ENCODE measurements around the gene NMT2.

Gene NMT2

DNA sequence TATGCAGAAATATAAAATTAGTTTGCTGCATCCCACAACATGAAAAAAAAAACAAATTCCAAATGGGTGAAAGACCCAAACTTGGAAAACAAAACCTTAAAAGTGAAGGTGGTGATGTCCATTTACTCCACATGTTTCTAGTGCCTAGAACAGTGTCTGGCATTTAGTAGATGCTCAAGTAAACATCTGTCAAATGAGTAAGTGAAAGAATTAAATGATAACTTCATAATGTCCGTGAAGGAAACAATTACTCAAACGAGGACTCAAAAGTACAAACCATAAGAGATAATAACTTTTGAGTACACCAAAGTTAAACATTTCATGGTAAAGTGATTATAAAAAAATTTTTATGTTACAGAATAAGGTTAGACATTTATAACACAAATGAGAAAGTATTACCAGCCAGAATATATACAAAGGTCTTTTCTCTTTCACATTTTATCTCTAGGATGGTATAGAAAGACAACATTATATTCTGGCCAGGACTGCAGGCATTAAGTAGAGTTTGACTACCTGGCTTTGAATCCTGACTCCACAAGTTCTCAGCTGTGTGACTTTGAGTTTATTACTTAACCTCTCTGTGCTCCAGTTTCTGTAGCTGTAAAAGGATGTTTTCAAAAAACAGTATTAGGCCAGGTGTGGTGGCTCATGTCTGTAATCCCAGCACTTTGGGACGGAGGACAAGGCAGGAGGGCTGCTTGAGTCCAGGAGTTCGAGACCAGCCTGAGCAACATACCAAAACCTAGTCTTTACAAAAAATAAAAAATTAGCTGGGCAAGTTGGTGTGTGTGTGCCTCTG is 20.7 kb downstream of the NMT2 start:
- Histone ChIP-seq H3K27ac (no peak overlapping the region), H3K4me3 (no peak overlapping the region), H3K9me3 (no peaks in the 10 kb centered on the region), H3K27me3 (no peaks in the 10 kb centered on the region), H4K20me1 (no peaks in the 10 kb centered on the region), H3K4me1 (peaks cover 32% of the 10 kb centered on the region), H3K36me3 (no peaks in the 10 kb centered on the region), H3K4me2 (no peak overlapping the region), H3K9ac (no peak overlapping the region)
- no peak for TF ChIP-seq Cebpa-rat (IDR thresholded peaks at IDR 0.05)

DNA sequence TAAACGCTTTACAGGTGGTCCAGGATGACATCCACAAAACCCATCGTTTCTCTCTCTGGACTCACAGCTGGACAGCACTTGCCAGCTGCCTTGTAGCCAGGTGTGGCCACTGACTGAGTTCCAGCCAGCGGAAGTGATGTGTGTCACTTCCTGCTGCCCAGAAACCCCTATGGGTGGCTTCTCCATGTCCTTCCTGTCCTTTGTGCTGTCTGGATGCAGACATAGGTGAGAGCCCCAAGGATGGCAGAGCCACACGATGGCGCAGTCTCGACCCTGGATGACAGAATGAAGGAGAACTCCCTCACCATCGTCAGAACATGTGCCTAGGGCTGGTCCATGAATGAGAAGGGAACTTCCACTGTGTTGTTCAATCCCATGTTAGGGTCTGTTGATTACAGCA is 22.1 kb downstream of the NMT2 start:
- Histone ChIP-seq H3K4me1 (peaks cover 46% of the 10 kb centered on the region), H3K4me2 (no peak overlapping the region), H4K20me1 (no peaks in the 10 kb centered on the region), H3K36me3 (no peaks in the 10 kb centered on the region), H3K9ac (no peak overlapping the region), H3K27me3 (no peaks in the 10 kb centered on the region), H3K27ac (no peak overlapping the region), H3K4me3 (no peak overlapping the region), H3K9me3 (no peaks in the 10 kb centered on the region)
- TF ChIP-seq Cebpa-rat (IDR thresholded peaks at IDR 0.05) = no peak

DNA sequence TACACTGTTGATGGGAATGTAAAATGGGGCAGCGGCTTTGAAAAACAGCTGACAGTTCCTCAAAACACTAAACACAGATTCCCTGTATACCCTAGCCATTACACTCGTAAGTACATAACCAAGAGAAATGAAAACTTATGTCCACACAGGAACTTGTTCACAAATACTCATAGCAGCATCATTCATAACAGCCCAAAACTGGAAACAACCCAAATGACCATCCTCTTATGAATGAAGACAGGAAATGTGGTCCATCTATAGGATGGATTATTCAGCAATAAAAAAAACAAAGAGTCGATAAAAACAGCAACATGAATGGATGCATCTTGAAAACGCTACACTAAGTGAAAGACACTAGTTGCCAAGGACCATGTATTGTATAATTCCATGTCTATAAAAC is 23.7 kb downstream of the NMT2 start:
- no peak overlapping the region for H3K27ac ChIP-seq
- H3K4me1 ChIP-seq = peaks cover 61% of the 10 kb centered on the region
- no peak overlapping the region for H3K9ac ChIP-seq
- no peaks in the 10 kb centered on the region for H3K27me3 ChIP-seq
- H3K4me2 ChIP-seq = no peak overlapping the region
- H4K20me1 ChIP-seq = no peaks in the 10 kb centered on the region
- no peak overlapping the region for H3K4me3 ChIP-seq
- no peak for TF ChIP-seq Cebpa-rat (IDR thresholded peaks at IDR 0.05)
- no peaks in the 10 kb centered on the region for H3K9me3 ChIP-seq
- no peaks in the 10 kb centered on the region for H3K36me3 ChIP-seq

DNA sequence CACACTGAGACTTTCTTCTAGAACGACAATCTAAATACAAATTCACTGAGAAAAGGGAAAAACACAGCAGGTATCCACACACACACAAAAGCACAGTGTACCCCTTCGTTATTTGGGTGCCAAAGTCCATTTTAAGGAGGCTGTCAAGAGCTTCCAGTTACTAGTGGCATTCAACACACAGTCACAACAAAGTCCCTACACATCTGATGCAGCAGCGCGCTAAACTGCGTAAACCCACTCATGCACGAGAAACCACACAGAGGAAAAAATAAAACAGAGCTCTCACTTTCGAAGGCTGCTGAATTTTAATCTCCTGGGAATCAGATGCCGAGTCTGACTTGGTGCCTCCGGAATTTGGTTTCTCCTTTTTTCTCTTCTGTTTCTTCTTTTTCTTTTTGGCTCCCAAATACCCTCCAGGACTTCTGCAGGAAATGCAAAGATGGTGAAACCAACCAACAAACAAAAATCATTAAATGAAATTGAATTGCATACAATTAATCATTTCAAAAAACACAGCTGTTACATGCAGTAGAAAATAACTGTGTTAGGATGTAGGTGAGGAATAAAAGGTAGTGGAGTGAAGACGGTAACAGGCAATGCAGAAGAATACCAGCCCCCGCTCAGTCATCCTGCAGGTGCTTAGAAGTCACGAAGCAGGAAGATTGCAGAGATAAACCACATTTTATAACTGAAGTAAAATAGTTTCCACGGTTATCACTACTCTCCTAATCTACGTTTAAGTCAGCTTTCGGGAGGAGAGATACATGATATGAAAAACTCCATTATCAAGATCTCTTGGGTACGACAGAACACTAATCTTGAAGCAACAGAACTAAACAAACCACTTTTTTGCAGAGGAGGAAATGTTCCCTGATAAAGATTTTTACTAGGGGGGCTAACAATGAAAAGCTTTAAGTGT is 27.1 kb downstream of the NMT2 start:
- peak overlapping the region; percentile 75 for H3K4me2 ChIP-seq
- H3K9me3 ChIP-seq = no peaks in the 10 kb centered on the region
- 0 out of 2 replicates have a peak, but pooled peaks cover 4% of the 10 kb centered on the region for H3K36me3 ChIP-seq
- H3K4me1 ChIP-seq = peaks cover 75% of the 10 kb centered on the region
- H3K27ac ChIP-seq = peak overlapping the region; percentile 70
- peak overlapping the region; percentile 50 for H3K4me3 ChIP-seq
- H3K9ac ChIP-seq = peak overlapping the region; percentile 45
- TF ChIP-seq Cebpa-rat (IDR thresholded peaks at IDR 0.05) = no peak
- H3K27me3 ChIP-seq = no peaks in the 10 kb centered on the region
- H4K20me1 ChIP-seq = no peaks in the 10 kb centered on the region

DNA sequence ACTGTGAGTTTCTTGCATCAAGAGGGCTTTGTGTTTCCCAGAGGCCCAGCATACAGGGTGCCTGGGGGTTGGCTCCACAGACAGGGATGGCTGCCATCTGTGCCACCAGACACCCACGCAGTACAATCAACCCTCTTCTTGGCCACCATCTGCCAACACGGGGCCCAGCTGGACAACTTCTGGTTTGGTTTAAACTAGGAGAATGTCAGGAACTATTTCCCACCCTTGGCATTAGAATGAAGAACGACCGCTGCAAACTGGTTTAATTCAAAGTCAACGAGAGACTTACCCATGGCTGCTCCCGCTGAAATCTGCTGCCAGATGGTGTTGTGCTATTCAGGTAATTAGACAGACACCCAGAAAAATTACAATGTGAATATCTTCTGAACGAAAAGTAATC is 27.8 kb downstream of the NMT2 start:
- Histone ChIP-seq H4K20me1 (no peaks in the 10 kb centered on the region), H3K4me1 (peaks cover 72% of the 10 kb centered on the region), H3K4me2 (peak overlapping the region; percentile 75), H3K9me3 (no peaks in the 10 kb centered on the region), H3K9ac (peak overlapping the region; percentile 45), H3K4me3 (peak overlapping the region; percentile 50), H3K36me3 (0 out of 2 replicates have a peak, but pooled peaks cover 5% of the 10 kb centered on the region), H3K27ac (peak overlapping the region; percentile 70), H3K27me3 (no peaks in the 10 kb centered on the region)
- no peak for TF ChIP-seq Cebpa-rat (IDR thresholded peaks at IDR 0.05)

DNA sequence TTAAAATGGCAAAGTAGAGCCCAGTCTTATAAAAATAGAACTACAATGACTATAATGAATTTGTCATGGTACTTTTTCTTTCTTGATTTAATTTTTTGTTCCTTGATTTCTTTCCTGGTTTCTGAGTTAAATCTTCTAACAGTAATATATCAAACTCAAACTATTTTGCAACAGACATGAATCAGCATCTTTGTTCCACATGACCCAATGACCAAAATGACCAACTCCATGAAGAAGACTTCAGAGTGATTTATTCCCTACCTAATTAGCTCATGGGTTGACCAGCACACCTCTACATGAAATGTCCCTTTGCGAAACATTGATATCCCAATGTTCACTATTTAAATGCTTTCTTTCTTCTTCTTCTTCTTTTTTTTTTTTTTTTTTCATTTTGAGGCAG is 30.9 kb downstream of the NMT2 start:
- no peak overlapping the region for H3K4me3 ChIP-seq
- H3K4me1 ChIP-seq = peaks cover 49% of the 10 kb centered on the region
- no peaks in the 10 kb centered on the region for H3K27me3 ChIP-seq
- H3K27ac ChIP-seq = no peak overlapping the region
- H4K20me1 ChIP-seq = no peaks in the 10 kb centered on the region
- H3K9ac ChIP-seq = no peak overlapping the region
- H3K9me3 ChIP-seq = no peaks in the 10 kb centered on the region
- no peak overlapping the region for H3K4me2 ChIP-seq
- H3K36me3 ChIP-seq = peaks cover 33% of the 10 kb centered on the region
- TF ChIP-seq Cebpa-rat (IDR thresholded peaks at IDR 0.05) = no peak

DNA sequence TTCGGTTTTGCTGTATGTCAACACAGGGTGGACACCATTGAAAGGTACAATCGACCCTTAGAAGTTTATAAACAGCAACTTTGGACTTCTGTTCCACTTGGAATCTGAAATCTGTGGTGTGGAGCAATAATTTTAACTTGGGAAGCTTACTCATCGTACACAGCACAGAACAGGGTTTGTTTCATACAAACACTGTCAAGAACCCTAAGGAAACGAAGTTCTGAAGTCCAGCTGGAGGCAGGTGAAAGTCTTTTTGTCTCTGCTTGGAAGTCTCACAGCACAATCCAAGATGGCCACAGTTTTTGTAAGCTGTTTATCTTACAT is 31.5 kb downstream of the NMT2 start:
- no peak for TF ChIP-seq Cebpa-rat (IDR thresholded peaks at IDR 0.05)
- Histone ChIP-seq H3K9ac (no peak overlapping the region), H3K4me3 (no peak overlapping the region), H3K4me2 (no peak overlapping the region), H3K9me3 (no peaks in the 10 kb centered on the region), H3K4me1 (peaks cover 43% of the 10 kb centered on the region), H3K36me3 (peaks cover 38% of the 10 kb centered on the region), H4K20me1 (no peaks in the 10 kb centered on the region), H3K27me3 (no peaks in the 10 kb centered on the region), H3K27ac (no peak overlapping the region)

DNA sequence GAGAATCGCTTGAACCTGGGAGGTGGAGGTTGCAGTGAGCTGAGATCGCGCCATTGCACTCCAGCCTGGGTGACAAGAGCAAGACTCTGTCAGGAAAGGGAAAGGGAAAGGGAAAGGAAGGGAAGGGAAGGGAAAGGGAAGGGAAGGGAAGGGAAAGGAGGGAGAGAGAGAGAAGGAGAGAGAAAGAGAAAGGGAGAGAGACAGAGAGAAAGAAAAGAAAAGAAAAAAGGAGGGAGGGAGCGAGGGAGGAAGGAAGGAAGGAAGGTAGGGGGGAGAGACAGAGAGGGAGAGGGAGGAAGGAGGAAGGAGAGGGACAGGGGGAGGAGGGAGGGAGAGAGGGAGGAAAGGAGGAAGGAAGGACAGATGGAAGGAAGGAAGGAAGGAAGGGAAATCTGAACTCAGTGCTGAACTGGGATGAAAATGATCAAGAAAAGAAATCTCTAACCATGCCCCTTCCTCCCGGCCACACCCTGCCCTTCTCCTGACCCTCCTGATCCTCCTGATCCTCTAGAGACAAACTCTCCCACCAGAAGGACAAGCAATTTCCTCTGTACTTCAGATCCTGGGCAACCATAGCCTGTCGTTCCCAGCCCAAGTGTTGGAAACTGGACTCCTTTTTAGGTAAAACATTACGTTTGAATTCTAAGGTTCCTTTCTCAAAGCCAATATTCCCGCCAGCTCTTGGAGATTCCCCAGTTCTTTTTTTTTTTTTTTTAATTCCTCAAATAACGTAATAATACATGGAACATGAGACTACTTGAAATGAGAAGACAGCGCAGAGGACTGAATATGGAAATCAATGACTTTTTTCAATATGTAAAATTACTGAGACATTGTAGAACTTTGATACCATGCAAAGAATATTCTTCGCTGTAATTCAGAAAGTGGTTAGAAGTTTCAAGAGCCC is 32.1 kb downstream of the NMT2 start:
- peaks cover 41% of the 10 kb centered on the region for H3K36me3 ChIP-seq
- peak overlapping the region; percentile 41; the same call in 1 of the 2 replicates for H3K27ac ChIP-seq
- no peaks in the 10 kb centered on the region for H4K20me1 ChIP-seq

DNA sequence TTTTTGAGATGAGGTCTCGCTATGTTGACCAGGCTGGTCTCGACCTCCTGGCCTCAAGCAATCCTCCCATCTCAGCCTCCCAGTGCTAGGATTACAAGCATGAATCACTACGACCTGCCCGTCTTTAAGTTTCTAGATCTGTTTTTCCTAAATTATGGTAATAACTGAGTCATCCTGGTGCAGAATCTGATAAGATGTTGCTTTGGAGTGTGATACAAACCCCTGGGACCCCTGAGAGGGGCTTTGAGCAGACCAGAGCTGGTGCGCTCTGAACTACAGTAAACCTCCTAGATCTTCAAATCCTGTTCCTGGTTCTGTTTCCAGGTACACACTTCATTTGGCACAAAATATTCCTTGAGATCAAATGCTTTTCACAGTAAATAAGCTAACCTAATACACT is 37.2 kb downstream of the NMT2 start:
- Histone ChIP-seq H3K36me3 (peaks cover 55% of the 10 kb centered on the region), H3K27me3 (no peaks in the 10 kb centered on the region), H4K20me1 (no peaks in the 10 kb centered on the region), H3K4me1 (peaks cover 3% of the 10 kb centered on the region), H3K9ac (no peak overlapping the region), H3K4me2 (no peak overlapping the region), H3K4me3 (no peak overlapping the region), H3K27ac (no peak overlapping the region), H3K9me3 (no peaks in the 10 kb centered on the region; the same call in 1 of the 2 replicates)
- no peak for TF ChIP-seq Cebpa-rat (IDR thresholded peaks at IDR 0.05)

More for the DNA sequence above, 32.1 kb downstream of the NMT2 start:
- Histone ChIP-seq H3K9me3 (no peaks in the 10 kb centered on the region), H3K4me2 (peak overlapping the region; percentile 42), H3K4me3 (no peak overlapping the region), H3K9ac (no peak overlapping the region), H3K4me1 (peaks cover 36% of the 10 kb centered on the region), H3K27me3 (no peaks in the 10 kb centered on the region)
- TF ChIP-seq Cebpa-rat (IDR thresholded peaks at IDR 0.05) = no peak
